Rectal smooth muscle tissue (tissue), 1 donor: ENCODE measurements around the gene CHEK1.
"Not testable (repeated sequence)": the region's sequence is repeated elsewhere in the genome, so short reads cannot be mapped to it uniquely, and the experiment has no call there.

Source experiments
- H3K27ac ChIP-seq: one replicate; pipeline ENCODE4 v1.7.0; 2013; ENCODE audit warnings: low read depth, low read length, inconsistent platforms
- H3K27me3 ChIP-seq: one replicate; pipeline ENCODE4 v1.7.0; 2013; ENCODE audit warnings: low read length; ENCODE audit not compliant: control insufficient read depth, insufficient read depth
- H3K36me3 ChIP-seq: one replicate; pipeline ENCODE4 v1.7.0; 2013; ENCODE audit warnings: low read length; ENCODE audit not compliant: control insufficient read depth, insufficient read depth
- H3K4me1 ChIP-seq: one replicate; pipeline ENCODE4 v1.7.0; 2013; ENCODE audit warnings: low read length; ENCODE audit not compliant: control insufficient read depth, insufficient read depth
- H3K4me3 ChIP-seq: one replicate; pipeline ENCODE4 v1.7.0; 2013; ENCODE audit warnings: low read length
- H3K9ac ChIP-seq: one replicate; pipeline ENCODE4 v1.7.0; 2013; ENCODE audit warnings: low read length

The CHEK1 gene

GRCh38 chr11:125680747-125681146, 55.8 kb downstream of the CHEK1 start, which contains the start of gene ACRV1:
Gene ACRV1 (minus strand): TSS chr11:125680847. CDS start chr11:125680780, 67 bp downstream.
- no peaks in the 10 kb centered on the region for H3K4me1 ChIP-seq
- H3K27me3 ChIP-seq = no peaks in the 10 kb centered on the region
- H3K9ac ChIP-seq = no peak within 1 kb of the TSS
- no peak within 1 kb of the TSS for H3K27ac ChIP-seq
- H3K36me3 ChIP-seq = no peaks in the 10 kb centered on the region
- no peak within 1 kb of the TSS for H3K4me3 ChIP-seq

GRCh38 chr11:125685228-125685627, 60.3 kb downstream of the CHEK1 start:
- Histone ChIP-seq H3K9ac (no peak overlapping the region), H3K36me3 (no peaks in the 10 kb centered on the region), H3K27me3 (no peaks in the 10 kb centered on the region), H3K4me1 (no peaks in the 10 kb centered on the region), H3K27ac (no peak overlapping the region), H3K4me3 (no peak overlapping the region)

- Histone ChIP-seq H3K4me1 (no peaks in the 10 kb centered on the region), H3K4me3 (no peak overlapping the region), H3K36me3 (no peaks in the 10 kb centered on the region), H3K27me3 (peaks cover 2% of the 10 kb centered on the region), H3K9ac (no peak overlapping the region), H3K27ac (no peak overlapping the region)
These were observed 63.1 kb downstream of the CHEK1 start for GRCh38 chr11:125688066-125688465.

GRCh38 chr11:125688632-125689031, 63.7 kb downstream of the CHEK1 start:
- H3K27me3 ChIP-seq = peaks cover 2% of the 10 kb centered on the region
- H3K27ac ChIP-seq = no peak overlapping the region
- H3K9ac ChIP-seq = no peak overlapping the region
- H3K4me1 ChIP-seq = no peaks in the 10 kb centered on the region
- H3K36me3 ChIP-seq = no peaks in the 10 kb centered on the region
- no peak overlapping the region for H3K4me3 ChIP-seq

- no peaks in the 10 kb centered on the region for H3K4me1 ChIP-seq
These were observed 64.4 kb downstream of the CHEK1 start for GRCh38 chr11:125689274-125689859.

GRCh38 chr11:125690006-125690405, 65.0 kb downstream of the CHEK1 start:
- H3K36me3 ChIP-seq = no peaks in the 10 kb centered on the region
- no peak overlapping the region for H3K27ac ChIP-seq
- H3K9ac ChIP-seq = no peak overlapping the region
- H3K27me3 ChIP-seq = peaks cover 2% of the 10 kb centered on the region
- no peaks in the 10 kb centered on the region for H3K4me1 ChIP-seq
- H3K4me3 ChIP-seq = no peak overlapping the region

More at GRCh38 chr11:125689274-125689859, 64.4 kb downstream of the CHEK1 start:
- no peak overlapping the region for H3K4me3 ChIP-seq
- H3K9ac ChIP-seq = no peak overlapping the region
- no peaks in the 10 kb centered on the region for H3K36me3 ChIP-seq
- peaks cover 2% of the 10 kb centered on the region for H3K27me3 ChIP-seq
- no peak overlapping the region for H3K27ac ChIP-seq

- no peak overlapping the region for H3K27ac ChIP-seq
- H3K4me1 ChIP-seq = no peaks in the 10 kb centered on the region
- no peaks in the 10 kb centered on the region for H3K36me3 ChIP-seq
- no peak overlapping the region for H3K9ac ChIP-seq
- no peak overlapping the region for H3K4me3 ChIP-seq
- peaks cover 2% of the 10 kb centered on the region for H3K27me3 ChIP-seq
These were observed 67.9 kb downstream of the CHEK1 start for GRCh38 chr11:125692887-125693286.

- Histone ChIP-seq H3K27me3 (peaks cover 2% of the 10 kb centered on the region), H3K27ac (no peak overlapping the region), H3K4me1 (no peaks in the 10 kb centered on the region), H3K36me3 (no peaks in the 10 kb centered on the region), H3K4me3 (no peak overlapping the region), H3K9ac (no peak overlapping the region)
These were observed 70.0 kb downstream of the CHEK1 start for GRCh38 chr11:125694951-125695350.

GRCh38 chr11:125701018-125701610, 76.2 kb downstream of the CHEK1 start:
- H3K27ac ChIP-seq = no peak overlapping the region
- H3K4me3 ChIP-seq = no peak overlapping the region
- no peak overlapping the region for H3K9ac ChIP-seq
- no peaks in the 10 kb centered on the region for H3K36me3 ChIP-seq
- H3K27me3 ChIP-seq = no peaks in the 10 kb centered on the region
- H3K4me1 ChIP-seq = no peaks in the 10 kb centered on the region

GRCh38 chr11:125701858-125702621, 77.1 kb downstream of the CHEK1 start:
- Histone ChIP-seq H3K9ac (no peak overlapping the region), H3K27me3 (no peaks in the 10 kb centered on the region), H3K27ac (no peak overlapping the region), H3K36me3 (no peaks in the 10 kb centered on the region), H3K4me3 (no peak overlapping the region), H3K4me1 (no peaks in the 10 kb centered on the region)

- H3K9ac ChIP-seq, H3K4me1 ChIP-seq, H3K4me3 ChIP-seq, H3K36me3 ChIP-seq, H3K27me3 ChIP-seq, H3K27ac ChIP-seq: not testable (repeated sequence)
These were observed 79.7 kb downstream of the CHEK1 start for GRCh38 chr11:125704686-125705085.

GRCh38 chr11:125720781-125721180, 95.8 kb downstream of the CHEK1 start:
- no peak overlapping the region for H3K4me3 ChIP-seq
- H3K27me3 ChIP-seq = no peaks in the 10 kb centered on the region
- no peaks in the 10 kb centered on the region for H3K36me3 ChIP-seq
- H3K9ac ChIP-seq = no peak overlapping the region
- no peak overlapping the region for H3K27ac ChIP-seq
- no peaks in the 10 kb centered on the region for H3K4me1 ChIP-seq
